Activated CD4-positive, alpha-beta T cell treated with anti-CD3 and anti-CD28 coated beads for 4 hours (primary cell): ENCODE results near the gene NLGN1.

ENCODE experiments used
- DNase-seq, 2 donors: peaks; one replicate each; pipeline ENCODE4 v3.0.0-alpha.2; 2020

NLGN1 gene

DNA sequence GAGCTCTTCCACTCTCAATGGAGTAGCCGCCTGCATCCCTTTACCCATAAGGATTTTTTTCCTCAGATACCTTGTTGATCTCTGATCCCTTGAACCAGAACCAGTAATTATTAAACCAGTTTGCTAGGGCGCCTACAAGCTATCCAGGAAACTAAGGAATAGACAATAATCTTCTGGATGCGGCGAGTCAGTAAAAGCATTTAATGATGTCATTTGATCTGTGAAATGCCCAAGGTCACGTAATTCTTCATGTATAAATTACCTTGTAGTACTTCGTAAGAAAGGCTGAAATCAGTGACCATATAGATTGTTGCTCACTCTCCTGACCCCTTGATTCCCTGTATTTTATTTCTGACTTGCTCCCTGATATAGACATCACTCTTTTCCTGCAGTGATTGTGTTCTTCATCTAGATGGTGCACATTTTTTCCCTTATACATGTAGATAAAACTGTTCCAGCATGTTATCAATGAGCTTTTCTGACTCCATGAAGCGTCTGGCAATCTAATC, 913.0 kb downstream of the NLGN1 start:
- DNase-seq, result no peak

DNA sequence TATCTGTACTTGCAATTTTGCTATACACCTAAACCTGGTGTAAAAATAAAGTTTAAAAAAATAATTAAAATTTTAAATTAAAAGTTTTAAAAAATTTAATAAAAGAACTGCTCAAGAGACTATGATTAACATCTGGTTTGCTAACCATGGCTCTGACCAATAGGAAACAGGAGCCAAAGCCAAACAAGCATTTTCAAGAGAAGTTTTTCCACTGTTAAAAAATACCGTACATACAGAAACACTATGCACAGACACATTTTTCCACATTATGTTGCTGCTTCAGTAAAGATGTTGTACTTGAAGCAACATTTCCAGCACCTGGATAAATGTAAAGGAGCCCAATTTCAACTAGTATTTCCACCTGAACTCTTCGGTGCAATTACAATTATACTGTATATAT, 917.7 kb downstream of the NLGN1 start:
- no peak for DNase-seq

DNA sequence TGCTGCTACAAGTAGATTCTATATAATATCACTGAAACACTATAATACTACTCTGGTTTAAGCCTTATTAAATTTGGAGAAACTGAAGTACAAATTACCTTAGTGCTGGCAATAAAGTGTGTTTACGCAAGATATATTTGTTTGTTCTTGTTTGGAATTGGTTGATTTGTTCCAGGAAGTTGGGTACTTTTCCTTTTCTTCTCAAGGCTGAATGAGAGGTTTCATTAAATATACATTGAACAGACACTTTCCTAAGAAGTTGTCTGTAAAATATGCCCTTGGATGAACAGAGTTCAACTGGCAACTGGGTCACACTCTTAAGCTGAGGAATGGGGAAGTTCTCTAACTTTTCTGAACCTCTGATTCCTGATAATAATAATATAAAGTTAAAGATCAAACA, 919.5 kb downstream of the NLGN1 start:
- DNase-seq, result no peak

DNA sequence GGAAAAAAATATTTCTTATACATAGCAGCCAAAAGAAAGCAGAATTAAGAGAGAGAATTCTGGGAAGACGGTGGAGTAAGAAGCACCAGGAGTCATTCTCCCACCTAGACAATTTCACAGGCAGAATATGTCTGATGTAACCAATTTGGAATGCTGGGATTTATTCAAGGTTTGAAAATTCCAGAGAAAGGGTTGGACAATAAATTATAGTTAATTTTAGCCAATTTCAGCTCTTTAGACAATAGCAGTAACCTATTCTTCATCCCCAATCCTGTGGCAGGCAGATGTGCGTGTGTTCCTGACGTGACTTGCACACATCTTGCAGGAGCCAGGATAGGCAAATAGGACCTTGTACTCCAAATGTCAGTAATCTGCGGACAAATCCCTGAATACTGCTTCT, 920.6 kb downstream of the NLGN1 start:
- DNase-seq, result no peak

DNA sequence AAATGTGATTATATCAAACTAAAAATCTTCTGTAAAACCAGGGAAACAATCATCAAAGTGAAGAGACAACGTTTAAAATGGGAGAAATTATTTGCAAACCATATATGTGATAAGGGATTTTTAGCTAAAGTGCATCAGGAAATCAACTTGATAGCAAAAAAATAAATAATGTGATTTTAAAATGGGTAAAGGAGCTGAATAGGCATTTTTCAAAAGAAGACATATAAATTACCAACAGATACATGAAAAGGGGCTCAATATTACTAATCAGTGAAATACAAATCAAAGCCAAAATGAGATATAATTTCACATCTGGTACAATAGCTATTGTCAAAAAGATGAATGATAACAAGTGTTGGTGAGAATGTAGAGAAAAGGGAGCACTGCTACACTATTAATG, 924.0 kb downstream of the NLGN1 start:
- no peak for DNase-seq

DNA sequence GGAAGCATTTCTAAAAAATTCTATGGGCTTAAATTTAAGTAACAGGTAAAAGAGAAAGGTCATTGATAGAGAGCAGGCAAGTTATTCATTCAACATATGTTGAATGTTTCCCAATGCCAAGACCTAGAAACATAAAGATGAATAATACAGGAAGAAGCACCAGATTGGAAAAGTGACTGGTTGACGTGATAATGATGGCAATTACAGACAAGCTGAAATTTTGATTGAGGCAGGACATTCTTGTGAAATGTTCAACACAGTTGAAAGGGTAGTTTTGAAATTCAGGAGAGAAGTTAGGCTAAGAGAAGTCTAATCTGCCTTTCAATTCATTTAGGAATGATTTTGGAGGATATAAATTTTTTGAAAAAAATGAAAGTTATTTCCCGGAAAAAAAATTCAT, 925.2 kb downstream of the NLGN1 start:
- DNase-seq, result no peak

DNA sequence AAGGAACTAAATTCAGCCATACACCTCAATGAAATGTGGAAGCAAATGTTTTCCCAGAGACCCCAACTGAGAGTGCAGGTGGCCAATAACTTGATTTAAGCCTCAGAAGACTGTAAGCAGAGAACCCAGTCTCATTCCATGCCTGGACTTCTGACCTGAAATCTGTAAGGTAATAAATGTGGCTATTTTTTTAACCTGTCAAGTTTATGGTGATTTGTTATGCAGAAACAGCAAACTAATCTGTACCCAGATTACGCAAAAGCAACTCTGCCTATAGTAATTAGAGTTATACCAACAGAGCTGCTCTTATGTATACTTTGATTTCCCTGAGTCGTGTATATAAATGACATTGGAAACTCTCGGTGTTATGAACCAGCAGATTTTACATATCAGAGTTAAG, 927.6 kb downstream of the NLGN1 start:
- DNase-seq, result no peak

DNA sequence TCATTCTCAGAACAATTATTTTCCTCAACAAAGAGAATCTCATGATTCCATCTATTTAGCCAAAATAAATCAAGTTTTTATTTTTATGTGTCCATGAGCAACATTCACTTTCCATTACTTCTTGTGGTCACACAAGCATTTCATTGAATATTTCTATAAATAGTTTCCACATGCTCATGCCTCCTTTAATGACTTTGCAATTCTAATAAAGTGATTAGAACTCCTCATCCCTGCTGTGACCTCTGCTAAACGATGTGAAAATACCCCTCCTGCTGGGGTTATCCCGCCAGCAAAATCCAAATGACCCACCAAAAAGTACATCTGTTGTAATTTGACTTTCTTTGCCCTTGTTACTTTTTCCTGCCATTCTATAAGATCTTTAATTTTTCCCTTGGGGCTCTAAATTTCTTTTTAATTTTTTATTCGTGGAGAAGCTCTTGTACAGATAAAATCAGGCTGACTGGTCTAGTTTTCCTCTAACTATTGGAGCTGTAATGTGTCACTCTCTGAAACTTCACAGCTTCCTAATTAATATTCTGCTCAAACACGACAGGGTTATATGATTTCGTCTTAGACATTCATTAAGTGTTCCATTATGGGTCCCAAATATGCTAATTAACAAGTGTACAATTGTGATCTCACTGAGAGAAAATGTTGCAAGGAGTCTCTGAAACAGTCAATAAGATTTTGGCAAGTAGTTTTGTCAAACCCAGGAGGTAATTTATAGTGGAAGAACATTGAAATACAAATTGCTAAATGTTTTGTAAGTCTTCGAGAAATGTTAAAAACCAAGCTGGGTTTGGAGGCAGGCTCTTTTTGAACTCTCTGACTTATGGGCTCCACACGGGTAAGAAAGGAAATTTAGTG, 928.5 kb downstream of the NLGN1 start:
- no peak for DNase-seq

DNA sequence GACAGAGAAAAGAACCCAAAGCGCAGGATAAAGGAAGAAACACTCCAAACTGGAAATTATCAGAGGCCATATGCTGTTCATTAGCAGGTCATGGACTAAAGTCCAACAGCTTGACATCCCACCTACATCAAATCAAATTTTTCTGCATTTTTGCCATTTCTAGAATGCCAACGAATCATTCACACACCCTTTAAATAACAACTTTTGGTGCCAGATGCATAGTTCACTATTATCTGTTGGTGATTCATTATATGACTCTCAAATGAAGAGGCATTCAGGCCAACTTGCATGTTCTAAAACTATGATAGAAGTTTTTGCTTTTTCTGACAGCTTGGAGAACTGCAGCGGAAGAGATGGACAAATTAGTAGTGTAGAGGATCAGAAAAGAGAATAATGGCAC, 931.8 kb downstream of the NLGN1 start:
- DNase-seq, result no peak

DNA sequence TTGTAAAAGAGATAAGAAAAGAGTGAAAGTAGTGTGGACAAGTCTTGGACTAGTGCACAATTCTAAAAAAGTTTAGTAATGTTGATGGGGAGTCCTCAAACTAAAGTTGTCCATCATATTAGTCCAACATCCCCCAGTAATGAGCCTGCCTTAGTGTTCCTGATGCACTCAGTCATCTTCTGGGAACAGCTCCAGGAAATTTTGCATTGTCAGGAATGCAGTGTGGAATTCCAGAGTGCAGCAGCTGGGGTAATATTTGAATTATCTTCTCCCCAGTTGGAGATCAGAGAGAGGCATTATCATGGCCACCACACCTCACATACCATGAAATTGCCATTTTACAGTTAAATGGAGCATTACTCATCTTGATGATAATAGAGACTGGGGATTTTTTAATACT, 932.8 kb downstream of the NLGN1 start:
- no peak for DNase-seq

DNA sequence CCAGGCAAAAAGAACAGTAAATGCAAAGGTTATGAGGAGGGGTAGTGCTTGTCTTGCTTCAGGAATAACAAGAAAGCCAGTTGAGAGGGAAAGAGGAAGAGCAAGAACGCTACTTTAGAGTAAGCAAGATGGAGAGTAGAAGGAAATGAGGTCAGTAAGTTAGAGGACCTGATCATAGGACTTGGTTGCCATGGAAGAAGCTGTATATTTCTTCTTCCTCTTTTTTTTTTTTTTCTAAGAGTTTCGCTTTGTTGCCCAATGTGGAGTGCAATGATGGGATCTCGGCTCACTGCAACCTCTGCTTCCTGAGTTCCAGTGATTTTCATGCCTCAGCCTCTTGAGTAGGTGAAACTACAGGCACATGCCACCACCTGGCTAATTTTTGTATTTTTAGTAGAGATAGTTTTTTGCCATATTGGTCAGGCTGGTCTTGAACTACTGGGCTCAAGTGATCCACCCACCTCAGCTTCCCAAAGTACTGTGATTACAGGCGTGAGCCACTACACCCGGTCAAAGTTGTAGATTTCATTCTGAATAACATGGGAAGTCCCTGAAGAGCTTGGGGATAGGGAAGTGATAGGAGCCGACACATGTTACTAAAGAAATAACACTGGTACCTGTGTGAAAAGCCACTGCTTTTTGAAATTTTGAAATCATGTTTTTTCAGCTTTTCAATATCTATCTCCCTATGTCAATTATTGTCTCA, 933.7 kb downstream of the NLGN1 start:
- DNase-seq, result no peak

DNA sequence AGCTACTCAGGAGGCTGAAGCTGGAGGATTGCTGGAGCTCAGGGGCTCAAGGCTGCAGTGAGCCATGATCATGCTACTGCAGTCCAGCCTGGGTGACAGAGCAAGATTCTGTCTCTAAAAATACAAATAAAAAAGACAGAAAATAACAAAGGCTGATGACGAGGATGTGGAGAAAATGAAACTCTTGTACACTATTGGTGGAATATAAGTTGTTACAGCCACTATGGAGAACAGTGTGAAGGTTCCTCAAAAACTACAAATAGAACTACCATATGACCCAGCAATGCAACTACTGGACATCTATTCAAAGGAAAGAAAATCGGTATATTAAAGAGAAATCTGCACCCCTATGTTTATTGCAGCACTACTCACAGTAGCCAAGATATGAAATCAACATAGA, 934.8 kb downstream of the NLGN1 start:
- DNase-seq, result no peak

DNA sequence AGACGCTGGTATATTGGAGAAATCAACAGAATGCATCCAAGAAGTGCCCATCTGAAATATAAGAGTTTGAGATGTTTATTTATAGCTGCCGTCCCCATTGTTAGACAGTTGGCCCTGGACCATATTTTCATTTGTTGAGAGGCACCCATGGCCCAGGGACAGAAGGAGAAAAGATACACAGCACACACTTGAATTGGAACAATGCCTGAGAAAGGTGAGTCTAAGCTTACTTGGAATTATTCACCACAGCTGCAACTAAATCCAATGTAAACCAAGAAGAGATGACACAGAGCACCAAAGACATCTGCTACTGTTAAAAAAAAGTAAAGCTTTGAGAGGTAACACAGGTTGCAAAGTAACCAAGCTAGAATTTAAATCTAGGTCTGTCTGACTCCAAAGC, 936.1 kb downstream of the NLGN1 start:
- no peak for DNase-seq

DNA sequence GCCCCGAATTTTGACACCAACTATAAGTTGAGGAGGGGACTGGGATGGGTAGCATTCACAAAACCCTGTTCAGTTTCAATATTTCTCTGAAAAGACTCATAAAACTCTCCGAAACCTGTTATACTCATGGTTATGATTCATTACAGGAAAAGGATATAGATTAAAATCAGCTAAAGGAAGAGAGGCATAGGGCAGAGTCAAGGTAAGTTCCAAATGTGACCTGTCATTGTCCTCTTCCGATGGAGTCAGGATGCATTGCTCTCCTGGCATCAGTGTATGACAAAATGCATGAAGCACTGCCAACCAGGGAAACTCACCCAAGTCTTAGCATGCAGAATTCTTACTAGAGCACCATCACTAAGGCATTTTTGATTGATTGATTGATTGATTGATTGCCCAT, 936.6 kb downstream of the NLGN1 start:
- DNase-seq, result no peak

DNA sequence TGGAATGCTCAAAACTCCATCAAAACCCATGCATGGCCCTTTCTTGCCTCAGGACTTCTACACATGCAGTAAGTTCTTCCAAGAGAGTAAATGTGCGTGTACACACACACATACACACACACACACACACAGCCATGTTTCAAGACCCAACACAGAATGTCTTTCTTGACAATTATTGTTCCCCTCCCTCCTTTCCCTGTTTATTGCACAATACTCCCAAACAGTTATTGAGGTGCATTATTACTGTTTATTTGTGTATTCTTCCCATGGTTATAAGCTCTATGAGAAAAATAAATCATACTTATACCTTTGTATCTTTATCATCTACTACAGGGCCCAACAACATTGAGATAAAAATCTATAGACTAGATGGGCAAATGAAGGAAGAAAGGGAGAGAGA, 937.8 kb downstream of the NLGN1 start:
- DNase-seq, result no peak

DNA sequence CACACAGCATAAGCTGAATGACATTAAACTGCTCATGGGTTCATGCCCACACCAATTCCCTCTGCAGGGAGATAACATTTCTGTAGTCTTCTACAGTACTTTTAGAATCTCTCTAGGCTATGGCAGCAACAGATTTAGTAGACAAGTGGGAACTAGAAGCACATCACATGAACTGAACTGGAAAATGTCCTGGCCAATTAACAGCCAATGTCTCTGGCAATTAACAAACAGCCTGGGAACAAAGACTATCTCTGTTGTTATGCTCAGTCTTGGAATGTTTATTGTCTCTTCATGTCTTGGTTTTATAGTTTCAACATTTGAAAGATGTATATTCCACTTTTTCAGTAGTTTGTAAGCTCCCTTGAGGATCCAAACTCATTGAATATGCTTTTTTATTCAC, 938.4 kb downstream of the NLGN1 start:
- no peak for DNase-seq
